Body of pancreas (tissue), 4 donors: ENCODE data around the gene SUN2. TPM values are rescaled to one million over a fixed set of nuclear protein-coding genes. Genes with fewer than 3 reads are reported as not detected.
A peak's percentile ranks its signal among the peaks of the same experiment; 100 is the strongest.

ENCODE experiments used
- ATAC-seq: fragments of 150-250 bp; one replicate; pipeline ENCODE4 v1.9.1; 2016
- DNase-seq, 4 donors: peaks; one replicate each; pipeline ENCODE4 v3.0.0-alpha.2; 2019
- H3K27ac ChIP-seq, 4 donors: fragments of 200-600 bp; sonication (generic); 1 replicate in 3 of 4; 2 replicates in 1 of 4; pipeline versions ENCODE4 v1.5.1 to v1.6.1; 2016 to 2019; ENCODE audit warnings: mild to moderate bottlenecking in 1 of 4, mixed read lengths in 1 of 4, moderate library complexity in 1 of 4
- H3K27me3 ChIP-seq, 2 donors: fragments of 200-600 bp; sonication (generic); one replicate each; pipeline ENCODE4 v1.6.0; 2016; ENCODE audit warnings: mild to moderate bottlenecking in 1 of 2
- H3K36me3 ChIP-seq, 2 donors: fragments of 200-600 bp; sonication (generic); replicated peaks in 1 of 2; 2 replicates each; pipeline ENCODE4 v1.5.1; 2016; ENCODE audit warnings: low read depth in 2 of 2; ENCODE audit not compliant: insufficient read depth in 1 of 2
- H3K4me1 ChIP-seq: fragments of 200-600 bp; sonication (generic); one replicate; pipeline ENCODE4 v1.6.0; 2016
- H3K4me3 ChIP-seq, 2 donors: fragments of 200-600 bp; sonication (generic); 1 replicate in 1 of 2; 2 replicates in 1 of 2; pipeline ENCODE4 v1.5.1; 2016 to 2019
- H3K9me3 ChIP-seq, 3 donors: fragments of 200-600 bp; sonication (generic); 1 replicate in 2 of 3; 2 replicates in 1 of 3; pipeline ENCODE4 v1.5.1; 2016
- CTCF ChIP-seq, 7 experiments: fragments of 450-650 bp in 4 of 7; fragments of 200-600 bp in 3 of 7; sonication (generic) in 3 of 7; IDR thresholded peaks; one replicate each; pipeline ENCODE4 v1.5.1; 2016 to 2019; ENCODE audit warnings: antibody characterized with exemption in 7 of 7
- POLR2A ChIP-seq, 3 donors: fragments of 450-650 bp; IDR thresholded peaks; one replicate each; pipeline ENCODE4 v1.6.1; 2016; ENCODE audit warnings: antibody characterized with exemption in 3 of 3, mild to moderate bottlenecking in 2 of 3
- WGBS, 2 donors: methylation state at CpG; one replicate each; pipeline ENCODE4 v1.1.5; 2017; 5-methylcytosine and 5-hydroxymethylcytosine counted together
- intact Hi-C: fragments of 100-400 bp; cut with DNase I; formaldehyde crosslinking; loops from one replicate; pipeline ENCODE4 v1.15.1; 2023
- total RNA-seq, 2 donors: library from RNA; depleted of rRNA; stranded (reverse); fragments of >200 nt; gene quantifications; one replicate each; pipeline ENCODE4 v1.1.0, GENCODE V29; 2016

The SUN2 gene
- total RNA-seq, 2 donors from 2014 or later: 143 to 166 TPM

GRCh38 chr22:38699784-38700183 lies 56.0 kb downstream of the SUN2 start:
- Histone ChIP-seq H3K4me1 (peaks cover 56% of the 10 kb centered on the region), H3K36me3 (no peaks in the 10 kb centered on the region), H3K27ac (peak overlapping the region; percentile 33 to 99 (median 98)), H3K9me3 (no peaks in the 10 kb centered on the region), H3K4me3 (peak overlapping the region; percentile 49 to 67), H3K27me3 (no peaks in the 10 kb centered on the region)
- DNase-seq (no peak), ATAC-seq (no peak)
- intact Hi-C loops: no loop called here
- TF ChIP-seq CTCF (IDR thresholded peaks at IDR 0.05): no peak
- no peak for TF ChIP-seq POLR2A (IDR thresholded peaks at IDR 0.05)
- WGBS, 2 donors: 11 to 16% methylated on average over 6 of the region's 6 CpGs

- 25 to 46% methylated on average over 5 of the region's 5 CpGs for WGBS, 2 donors
- Histone ChIP-seq H3K4me1 (peaks cover 51% of the 10 kb centered on the region), H3K36me3 (no peaks in the 10 kb centered on the region), H3K27ac (peak overlapping the region; percentile 33 to 99 (median 98)), H3K9me3 (no peaks in the 10 kb centered on the region), H3K27me3 (no peaks in the 10 kb centered on the region), H3K4me3 (no peak overlapping the region)
- TF ChIP-seq POLR2A (IDR thresholded peaks at IDR 0.05) (no peak), CTCF (IDR thresholded peaks at IDR 0.05) (no peak)
- intact Hi-C loops: no loop called here
- no peak for ATAC-seq
- DNase-seq: no peak
Observed at GRCh38 chr22:38699143-38699542, 56.7 kb downstream of the SUN2 start.

- Histone ChIP-seq H3K36me3 (no peaks in the 10 kb centered on the region), H3K4me1 (peaks cover 51% of the 10 kb centered on the region), H3K27me3 (no peaks in the 10 kb centered on the region), H3K27ac (peak overlapping the region; percentile 33 to 99 (median 98)), H3K9me3 (no peaks in the 10 kb centered on the region), H3K4me3 (no peak overlapping the region)
- TF ChIP-seq POLR2A (IDR thresholded peaks at IDR 0.05): no peak
- no peak for TF ChIP-seq CTCF (IDR thresholded peaks at IDR 0.05)
- WGBS, 2 donors: 89 to 92% methylated on average over 13 of the region's 13 CpGs
- no peak for DNase-seq
- intact Hi-C loops: no loop called here
- ATAC-seq: no peak
Observed at GRCh38 chr22:38698407-38699094, 57.2 kb downstream of the SUN2 start.

- TF ChIP-seq CTCF (IDR thresholded peaks at IDR 0.05): no peak
- no peak for TF ChIP-seq POLR2A (IDR thresholded peaks at IDR 0.05)
- DNase-seq: peak in 2 of 4 donors; percentile 21 to 37
- Histone ChIP-seq H3K36me3 (peaks cover 0 to 3% of the 10 kb centered on the region in 2 donors), H3K9me3 (no peaks in the 10 kb centered on the region), H3K27ac (peak overlapping the region; percentile 48 to 99 (median 98)), H3K27me3 (no peaks in the 10 kb centered on the region), H3K4me1 (peaks cover 51% of the 10 kb centered on the region), H3K4me3 (no peak overlapping the region)
- intact Hi-C loops: no loop called here
- 39 to 41% methylated on average over 8 of the region's 8 CpGs for WGBS, 2 donors
- ATAC-seq: no peak
Observed at GRCh38 chr22:38697425-38698089, 58.2 kb downstream of the SUN2 start.
